GM21619 (cell line): Measurements from ENCODE around the gene EFCAB7.

Experiments
- ATAC-seq: cut with Tn5 transposase; IDR thresholded peaks from one replicate; pipeline ENCODE4 v1.9.1; 2021; ENCODE audit not compliant: unreplicated experiment

EFCAB7 gene, protein sequence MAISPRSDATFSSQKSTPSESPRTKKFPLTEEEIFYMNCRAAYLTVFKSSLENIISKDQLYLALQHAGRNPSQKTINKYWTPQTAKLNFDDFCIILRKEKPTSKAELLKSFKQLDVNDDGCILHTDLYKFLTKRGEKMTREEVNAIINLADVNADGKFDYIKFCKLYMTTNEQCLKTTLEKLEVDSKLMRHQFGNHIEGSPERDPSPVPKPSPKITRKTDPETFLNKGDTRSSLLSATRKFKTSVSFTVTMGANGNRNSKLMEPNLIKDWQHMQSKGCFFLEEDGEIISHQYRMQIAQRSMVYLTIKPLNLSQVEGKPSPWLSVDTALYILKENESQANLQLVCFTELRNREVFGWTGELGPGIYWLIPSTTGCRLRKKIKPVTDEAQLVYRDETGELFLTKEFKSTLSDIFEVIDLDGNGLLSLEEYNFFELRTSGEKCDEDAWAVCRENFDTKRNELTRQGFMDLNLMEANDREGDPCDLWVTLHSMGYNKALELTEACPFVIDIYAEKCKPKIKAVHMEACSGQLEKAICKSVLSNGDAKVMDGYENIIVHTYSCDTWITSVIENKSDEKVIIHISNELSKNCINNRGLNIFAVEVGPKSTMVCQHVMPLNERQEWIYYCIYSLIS

DNA sequence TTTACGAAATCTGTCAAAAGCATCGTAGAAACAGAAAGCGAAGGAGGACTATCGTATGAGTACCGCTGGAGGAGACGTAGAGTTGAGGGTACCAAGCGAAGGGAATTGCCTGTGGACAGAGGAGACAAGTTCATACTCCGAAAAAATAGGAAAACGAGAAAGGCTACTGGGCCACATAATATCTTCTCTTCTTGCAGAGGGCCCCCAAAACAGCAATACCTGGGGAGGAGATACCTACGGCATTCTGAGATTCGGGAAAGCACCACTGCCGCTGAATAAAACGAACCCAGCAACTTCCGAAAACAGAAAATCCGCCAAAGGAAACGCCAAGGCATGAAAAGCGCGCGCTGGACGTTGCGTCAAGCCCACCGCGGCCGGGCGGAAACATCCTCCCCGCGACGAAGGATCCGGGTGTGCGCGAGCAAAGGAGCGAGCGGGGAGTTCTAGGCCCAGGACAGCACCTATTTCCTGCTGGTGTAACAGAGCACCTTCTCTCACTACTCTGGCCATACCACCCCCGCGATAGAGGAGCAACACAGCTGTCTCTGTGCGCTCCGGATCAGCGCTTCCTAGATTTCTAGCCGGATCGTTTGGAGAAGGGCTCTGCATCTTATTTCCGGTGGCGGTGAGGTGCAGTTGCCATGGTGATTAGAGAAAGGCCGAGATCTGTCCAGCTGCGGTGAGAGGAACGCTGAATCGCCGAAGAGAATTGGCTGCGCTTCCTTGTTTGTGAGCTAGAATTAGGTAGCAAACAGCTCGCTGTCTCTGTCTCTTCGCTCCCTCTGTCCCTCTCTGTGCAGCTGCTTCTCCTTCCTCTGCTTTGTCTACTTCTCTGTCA is at the start of gene EFCAB7, which contains the start of gene ITGB3BP:
Gene EFCAB7, plus strand, starts transcription at position 635 of the 838 bp plus-strand sequence. CDS start 2,048 bp downstream, outside the sequence.
Gene ITGB3BP, minus strand, starts transcription at position 335 of the 838 bp plus-strand sequence. Its CDS starts 92 bp downstream, at position 243.
- peak; percentile 85 for ATAC-seq

DNA sequence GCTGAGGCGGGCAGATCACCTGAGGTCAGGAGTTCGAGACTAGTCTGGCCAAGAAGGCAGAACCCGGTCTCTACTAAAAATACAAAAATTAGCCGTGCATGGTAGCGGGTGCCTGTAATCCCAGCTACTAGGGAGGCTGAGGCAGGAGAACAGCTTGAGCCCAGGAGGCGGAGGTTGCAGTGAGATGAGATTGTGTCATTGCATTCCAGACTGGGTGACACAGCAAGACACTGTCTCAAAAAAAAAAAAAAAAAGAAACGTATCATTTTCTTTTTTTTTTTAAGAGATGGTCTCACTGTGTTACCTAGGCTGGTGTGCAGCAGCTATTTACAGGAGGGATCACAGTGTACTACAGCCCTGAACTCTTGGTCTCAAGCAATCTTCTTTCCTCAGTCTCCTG is 47.6 kb upstream of the EFCAB7 start:
- no peak for ATAC-seq

DNA sequence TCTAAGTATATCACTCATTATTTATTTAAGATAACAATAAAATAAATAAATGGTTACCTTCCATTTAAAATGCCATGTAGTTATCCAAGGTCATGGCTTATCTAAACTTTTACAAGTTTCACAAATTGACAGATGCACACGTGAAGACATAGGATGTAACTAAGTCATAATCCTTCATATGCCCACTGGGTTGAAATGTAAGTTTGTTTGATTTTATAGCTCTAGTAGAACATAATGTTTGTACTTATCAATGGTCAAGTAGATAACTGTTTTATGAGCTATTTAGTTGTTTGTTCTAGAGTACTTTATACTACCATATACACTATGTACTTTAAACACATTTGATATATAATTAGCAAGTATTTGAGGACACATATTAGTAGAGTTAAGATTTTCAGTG is 43.3 kb upstream of the EFCAB7 start:
- no peak for ATAC-seq

DNA sequence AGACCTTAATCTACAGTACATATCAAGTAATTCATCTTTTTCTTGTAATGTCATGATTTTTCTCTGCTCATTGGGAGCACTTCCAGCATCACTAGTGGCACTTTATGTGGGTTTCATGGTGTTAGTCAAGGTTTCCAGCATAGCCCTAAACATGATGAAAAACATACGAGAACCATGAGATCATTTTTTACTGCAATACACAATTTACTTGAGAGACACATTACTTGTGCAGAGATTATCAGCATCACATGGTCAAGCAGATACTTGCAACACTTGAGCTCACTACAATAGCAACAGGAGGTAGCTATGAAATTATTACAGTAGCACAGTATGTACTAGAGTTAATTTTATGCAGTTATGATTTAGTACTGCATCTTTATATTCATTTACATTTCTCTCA is 36.7 kb upstream of the EFCAB7 start:
- ATAC-seq = no peak

DNA sequence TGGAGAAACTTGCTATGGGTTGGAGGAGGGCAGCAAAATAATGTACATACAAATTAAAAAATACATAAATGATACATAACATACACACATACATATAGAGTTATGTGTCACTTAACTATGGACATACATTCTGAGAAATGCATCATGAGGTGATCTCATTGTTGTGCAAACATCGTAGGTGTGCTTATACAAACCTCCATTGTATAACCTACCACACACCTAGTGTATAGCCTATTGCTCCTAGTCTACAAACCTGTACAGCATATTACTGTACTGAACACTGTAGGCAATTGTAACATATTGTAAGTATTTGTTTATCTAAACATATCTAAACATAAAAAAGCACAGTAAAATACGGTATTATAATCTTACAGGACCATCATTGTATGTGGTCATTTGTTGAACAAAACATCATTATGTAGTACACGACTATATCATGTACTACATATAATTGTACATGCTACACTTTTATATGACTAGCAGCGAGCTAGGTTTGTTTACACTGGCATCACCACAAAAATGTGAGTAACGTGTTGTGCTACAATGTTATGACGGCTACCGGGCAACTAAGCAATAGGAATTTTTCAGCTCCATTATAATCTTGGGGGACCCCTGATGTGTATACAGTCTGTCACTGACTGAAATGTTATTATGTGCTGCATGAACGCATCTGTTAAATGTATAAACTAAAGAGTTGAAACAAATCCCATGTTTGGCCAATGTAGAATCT is 35.8 kb upstream of the EFCAB7 start:
- ATAC-seq = no peak

DNA sequence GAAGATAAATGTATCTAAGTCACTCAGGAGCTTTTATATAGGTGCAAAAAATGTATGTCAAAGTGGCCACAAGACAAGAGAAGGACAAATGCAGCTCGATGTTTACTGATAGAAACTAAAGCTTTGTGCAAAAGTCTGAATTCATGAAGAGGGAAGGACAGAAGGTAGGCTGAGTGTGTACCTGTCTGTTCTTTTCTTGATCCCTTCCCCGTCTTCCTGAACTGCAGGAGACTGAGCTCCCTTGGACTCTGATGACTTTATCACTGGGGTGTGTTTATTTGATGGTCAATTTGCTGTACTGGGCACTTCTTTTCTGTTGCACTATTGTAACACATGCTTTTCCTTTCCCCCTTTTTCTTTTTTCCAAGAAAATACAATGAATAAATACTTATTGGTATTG is 25.7 kb upstream of the EFCAB7 start:
- ATAC-seq = no peak

DNA sequence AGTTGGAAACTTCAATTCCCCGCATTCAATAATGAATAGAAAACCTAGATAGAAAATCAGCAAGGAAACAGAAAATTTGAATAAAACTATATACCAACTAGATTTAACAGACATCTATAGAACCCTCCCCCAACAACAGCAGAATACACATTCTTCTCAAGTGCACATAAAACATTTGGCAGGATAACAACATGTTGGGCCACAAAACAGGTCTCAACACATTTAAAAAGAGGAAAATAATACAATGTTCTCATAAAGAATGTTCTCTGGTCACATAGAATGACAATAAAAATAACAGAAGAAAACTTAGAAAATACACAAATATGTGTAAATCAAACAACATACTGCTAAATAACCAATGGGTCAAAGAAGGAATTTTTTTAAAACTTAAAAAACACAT is 25.2 kb upstream of the EFCAB7 start:
- ATAC-seq = no peak

DNA sequence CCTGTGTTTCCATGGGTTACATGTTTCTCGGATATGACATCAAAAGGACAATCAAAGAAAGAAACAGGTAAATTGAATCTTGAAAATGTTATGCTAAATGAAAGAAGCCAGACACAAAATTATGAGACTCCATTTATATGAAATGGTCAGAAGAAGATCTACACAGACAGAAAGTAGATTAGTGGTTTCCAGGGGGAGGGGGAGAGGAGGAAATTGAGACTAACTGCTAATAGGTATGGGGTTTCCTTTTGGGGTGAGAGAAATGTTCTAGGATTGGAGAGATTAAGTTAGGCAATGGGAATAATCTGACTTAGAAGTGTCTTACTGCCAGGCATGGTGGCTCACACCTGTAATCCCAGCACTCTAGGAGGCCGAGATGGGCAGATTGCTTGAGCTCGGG is 22.1 kb upstream of the EFCAB7 start:
- ATAC-seq = no peak

DNA sequence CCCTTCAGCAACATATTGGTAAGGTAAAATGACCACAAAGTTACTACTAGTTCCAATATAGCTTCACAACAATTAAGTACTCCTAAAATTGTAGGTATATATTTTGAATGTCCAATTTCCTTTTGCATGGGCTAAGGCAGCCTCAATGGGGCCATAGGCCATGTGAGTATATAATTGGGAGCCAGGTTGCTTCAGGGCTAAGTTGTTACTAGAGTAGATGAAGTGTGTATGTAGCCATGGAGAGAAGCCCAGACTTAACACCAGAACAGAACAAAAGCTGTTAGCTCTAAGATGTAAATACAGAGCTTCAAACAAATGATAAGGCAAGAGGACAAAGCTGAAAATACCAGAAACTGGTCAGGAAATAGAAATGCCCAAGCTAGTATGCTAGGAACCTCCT is 16.5 kb upstream of the EFCAB7 start:
- no peak for ATAC-seq

DNA sequence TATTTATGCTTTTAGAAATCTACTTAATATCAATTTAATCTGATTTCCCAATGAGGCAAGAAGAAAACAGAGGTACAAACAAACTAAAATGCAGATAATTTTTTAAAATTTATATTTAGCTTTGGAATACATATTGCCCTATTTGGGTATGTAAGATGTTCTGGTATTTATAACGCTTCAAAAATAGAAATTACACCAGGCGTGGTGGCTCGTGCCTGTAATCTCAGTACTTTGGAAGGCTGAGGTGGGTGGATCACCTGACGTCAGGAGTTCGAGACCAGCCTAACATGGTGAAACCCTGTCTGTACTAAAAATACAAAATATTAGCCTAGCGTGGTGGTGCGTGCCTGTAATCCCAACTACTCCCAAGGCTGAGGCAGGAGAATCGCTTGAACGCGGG is 13.6 kb upstream of the EFCAB7 start:
- no peak for ATAC-seq

DNA sequence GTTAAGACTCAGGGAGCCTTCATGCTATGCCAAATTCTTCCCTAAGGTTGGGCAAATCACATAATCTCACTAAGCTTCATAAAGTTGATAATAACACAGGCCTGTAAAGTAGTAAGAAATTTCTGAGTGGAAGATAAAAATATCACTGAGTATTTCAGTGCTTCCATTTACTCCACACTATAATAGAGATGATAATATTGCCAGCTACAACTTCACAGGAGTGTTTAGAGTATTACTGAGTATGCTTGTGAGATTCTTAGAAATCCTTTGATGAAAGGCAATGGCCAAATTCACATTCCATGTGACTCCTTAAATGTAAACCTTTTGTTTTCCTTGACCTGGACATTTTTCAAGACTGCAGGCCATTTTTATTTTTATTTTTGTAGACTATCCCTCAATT is 10.7 kb upstream of the EFCAB7 start:
- ATAC-seq = no peak

DNA sequence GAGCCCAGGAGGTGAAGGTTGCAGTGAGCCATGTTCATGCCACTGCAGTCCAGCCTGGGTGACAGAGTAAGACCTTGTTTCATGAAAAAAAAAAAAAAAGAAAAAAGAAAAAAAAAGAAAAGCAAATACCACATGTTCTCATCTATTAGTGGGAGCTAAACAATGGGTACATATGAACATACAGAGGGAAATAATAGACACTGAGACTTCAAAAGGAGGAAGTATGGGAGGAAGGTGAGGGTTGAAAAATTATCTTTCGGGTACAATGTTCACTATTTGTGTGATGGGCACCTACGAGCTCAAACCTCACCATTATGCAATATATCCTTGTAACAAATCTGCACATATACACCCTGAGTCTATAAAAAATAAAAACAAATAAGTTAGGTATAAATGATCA is 6.7 kb upstream of the EFCAB7 start:
- ATAC-seq = no peak

DNA sequence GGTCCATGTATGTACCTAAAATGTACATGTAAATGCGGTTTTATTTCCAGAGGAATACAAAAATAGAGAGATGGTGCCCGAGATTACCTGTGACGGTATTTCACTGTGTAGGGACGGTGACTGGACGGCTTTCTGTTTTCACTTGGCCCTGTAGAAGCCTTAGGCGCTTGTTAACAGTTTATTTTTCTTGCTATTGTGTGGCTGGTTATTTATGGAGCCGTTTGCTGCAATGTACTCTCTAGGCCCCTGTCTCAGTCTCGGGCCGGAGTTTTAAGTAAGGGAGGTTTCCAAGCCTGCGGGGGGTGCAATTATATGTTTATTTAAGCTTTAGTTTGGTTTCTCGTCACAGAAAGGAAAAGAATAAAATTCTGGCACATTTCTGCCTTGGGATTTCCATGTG is 413 bp downstream of the EFCAB7 start:
- peak; percentile 13 for ATAC-seq

DNA sequence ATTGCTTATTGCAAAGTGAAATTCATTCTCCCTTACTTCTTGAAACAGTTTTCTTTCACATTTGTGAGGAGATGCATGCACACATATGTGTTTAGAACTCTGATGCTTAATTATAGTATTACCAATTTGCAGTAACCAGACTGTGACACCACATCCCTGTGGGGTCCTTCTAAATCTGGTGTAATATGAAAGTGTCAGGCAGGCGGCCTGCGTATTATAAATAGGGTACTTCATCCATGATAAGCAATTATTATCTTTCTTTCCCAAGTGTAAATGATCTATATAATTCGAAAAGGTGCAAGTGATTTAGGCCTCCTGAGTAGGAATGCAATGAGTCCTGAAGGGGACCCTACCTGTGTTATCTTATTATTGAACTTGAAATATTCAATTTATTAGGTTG is 876 bp downstream of the EFCAB7 start:
- no peak for ATAC-seq

DNA sequence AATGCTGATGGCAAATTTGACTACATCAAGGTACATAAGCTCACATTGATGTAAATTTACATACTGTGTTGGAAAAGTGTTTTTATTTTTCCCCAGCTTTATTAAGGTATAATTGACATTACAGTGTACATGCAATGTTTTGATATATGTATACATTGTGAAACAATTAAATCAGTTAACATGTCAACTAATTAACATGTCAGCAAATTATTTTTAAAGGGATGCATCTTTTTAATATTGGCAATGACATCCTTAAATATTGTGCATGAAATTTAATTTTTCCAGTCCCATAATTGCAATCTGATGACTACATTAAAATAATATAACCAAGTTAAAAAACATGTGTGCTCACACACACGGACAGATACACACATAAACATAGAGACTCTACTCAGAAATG is 9.4 kb downstream of the EFCAB7 start:
- ATAC-seq = no peak

DNA sequence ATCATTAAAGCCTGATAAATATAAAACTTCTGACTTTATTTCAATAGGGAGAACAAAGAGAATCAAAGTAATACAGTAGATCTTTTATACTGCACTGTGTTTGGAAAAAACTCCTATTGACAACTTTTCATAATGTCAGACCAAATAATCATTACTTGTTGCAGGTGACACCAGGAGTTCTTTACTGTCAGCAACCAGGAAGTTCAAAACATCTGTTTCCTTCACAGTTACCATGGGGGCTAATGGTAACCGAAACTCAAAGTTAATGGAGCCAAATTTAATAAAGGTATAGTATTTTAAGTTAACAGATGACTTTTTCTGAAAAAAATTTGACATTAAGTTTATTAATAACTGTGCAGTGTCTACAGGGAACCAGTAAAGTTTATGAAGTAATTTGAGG is 10.6 kb downstream of the EFCAB7 start:
- no peak for ATAC-seq

DNA sequence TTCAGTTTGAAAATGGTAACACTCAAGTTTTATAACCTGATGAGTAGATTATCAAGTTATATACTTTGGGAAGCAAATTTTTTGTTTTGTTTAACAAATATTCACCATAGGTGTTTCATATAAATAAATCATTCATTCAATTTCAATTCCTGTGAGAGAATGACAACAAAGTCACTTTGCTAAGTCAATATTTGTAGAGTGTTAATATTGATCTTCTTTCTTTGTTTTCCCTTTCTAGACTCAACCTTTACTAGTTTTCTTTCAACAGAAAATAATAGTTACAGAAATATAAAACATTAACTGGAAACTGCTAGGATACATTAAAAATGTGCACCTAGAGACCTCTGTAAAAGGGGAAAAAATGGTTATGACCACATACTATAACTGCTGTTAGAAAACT is 11.1 kb downstream of the EFCAB7 start:
- ATAC-seq = no peak

DNA sequence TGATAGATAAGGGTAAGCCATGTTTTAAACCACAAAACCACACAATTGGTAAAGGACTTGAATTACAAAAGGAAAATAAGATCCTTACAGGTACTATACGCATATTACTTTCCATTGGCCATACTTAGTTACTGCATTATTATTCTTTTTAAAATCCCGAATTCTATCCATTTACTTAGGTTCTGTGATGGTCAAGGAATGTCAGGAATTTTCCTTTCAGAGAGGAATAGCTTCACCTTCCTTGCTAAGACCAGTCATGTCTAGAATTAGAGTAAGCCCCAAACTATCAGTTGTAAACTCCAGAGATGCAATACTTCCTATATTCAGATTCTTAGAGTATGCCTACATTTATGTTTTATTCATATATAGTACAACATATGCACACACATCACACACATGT is 13.7 kb downstream of the EFCAB7 start:
- no peak for ATAC-seq

DNA sequence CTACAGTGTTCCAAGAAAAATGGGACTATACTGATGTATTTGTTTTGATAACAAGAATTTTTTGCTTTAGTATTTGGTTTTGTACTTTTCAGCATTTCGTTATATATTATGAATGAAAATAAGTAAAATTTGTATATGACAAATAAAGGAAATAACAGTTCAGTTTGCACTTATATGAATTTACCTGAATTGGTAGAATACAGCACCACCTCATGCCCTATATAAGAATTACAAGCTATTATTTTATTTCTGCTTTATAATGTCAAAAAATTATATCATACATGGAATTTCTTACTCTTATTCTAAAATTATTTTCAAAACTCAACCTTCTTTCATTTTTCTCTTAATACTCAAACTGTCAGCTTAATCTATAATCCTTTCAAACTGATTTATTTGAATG is 14.6 kb downstream of the EFCAB7 start:
- ATAC-seq = no peak

DNA sequence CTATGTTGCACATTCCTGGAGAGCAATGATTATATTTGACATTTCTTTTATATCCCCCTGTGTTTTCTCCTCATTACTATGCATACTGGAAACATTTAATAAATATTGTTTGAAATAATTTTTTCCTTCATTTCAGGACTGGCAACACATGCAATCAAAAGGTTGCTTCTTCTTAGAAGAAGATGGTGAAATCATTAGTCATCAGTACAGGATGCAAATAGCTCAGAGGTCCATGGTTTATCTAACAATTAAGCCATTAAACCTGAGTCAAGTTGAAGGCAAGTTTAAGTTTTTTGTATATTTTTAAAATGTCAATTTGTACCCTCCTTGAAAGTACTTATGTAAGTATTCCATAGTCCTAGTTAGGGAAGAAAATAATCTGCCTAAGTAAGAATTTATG is 22.5 kb downstream of the EFCAB7 start:
- ATAC-seq = no peak
